Raji (cell line): ENCODE results near the gene FN1.

Experiments
- POLR2A ChIP-seq: IDR thresholded peaks from 2 replicates; pipeline ENCODE4 v1.6.1; 2011; ENCODE audit warnings: low read depth, low read length, control low read depth; ENCODE audit not compliant: insufficient read depth

Gene FN1

DNA sequence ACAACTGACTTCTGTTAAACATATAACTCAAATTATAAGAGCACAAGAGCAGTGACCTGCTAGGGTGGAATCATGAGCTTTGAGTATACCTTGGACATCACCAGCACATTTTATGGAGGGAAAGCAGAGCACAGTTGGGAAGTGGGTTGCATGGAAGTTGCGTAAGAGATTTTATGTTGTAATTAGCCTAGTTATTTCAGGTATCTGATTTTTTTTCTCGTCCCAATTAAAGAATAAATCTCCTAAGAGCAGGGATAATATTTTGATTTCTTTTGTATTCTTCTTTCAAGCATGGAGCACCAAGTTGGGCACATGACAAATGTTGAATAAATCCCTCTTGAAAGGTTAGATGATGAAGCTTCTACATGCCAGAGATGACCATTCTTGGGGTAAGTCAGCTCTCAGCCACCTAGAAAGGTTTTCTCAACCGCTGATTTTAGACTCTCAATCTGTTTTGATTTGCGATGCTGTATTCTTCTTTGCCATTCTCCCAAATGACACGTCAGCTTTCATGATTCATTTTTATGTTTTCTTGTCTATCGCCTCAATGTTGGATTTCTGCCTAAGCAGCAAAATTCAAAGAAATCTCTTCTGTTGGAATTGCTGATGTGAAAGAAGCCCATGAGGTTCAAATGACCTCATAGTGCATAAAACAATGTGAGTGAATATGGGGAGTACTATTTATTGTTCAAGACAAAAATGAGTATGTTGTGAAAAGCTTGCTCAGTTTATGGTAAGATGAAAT lies 15.3 kb upstream of the FN1 start:
- TF ChIP-seq POLR2A, result no peak

DNA sequence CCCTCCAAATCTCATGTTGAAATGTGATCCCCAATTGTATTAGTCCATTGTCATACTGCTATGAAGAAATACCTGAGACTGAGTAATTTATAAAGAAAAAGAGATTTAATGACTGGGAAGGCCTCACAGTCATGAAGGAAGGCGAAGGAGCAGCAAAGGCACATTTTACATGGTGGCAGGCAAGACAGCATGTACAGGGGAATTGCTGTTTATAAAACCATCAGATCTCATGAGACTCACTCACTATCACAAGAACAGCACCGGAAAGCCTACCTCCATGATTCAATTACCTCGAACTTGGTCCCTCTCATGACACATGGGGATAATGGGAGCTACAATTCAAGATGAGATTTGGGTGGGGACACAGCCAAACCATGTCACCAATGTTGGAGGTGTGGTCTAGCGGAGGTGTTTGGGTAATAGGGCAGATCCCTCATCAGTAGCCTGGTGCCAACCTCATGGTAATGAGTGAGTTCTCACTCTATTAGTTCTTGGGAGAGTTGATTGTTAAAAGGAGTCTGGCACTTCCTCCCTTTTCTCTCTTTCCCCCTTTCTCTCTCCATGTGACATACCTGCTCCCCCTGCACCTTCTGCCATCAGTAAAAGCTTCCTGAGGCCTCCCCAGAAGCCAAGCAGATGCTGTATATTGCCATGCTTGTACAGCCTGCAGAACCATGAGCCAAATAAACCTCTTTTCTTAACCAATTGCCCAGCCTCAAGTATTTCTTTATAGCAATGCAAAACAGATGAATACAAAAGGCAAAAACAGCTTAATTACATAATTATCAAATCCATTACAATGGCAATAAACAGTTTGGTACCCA lies 14.5 kb upstream of the FN1 start:
- no peak for TF ChIP-seq POLR2A

DNA sequence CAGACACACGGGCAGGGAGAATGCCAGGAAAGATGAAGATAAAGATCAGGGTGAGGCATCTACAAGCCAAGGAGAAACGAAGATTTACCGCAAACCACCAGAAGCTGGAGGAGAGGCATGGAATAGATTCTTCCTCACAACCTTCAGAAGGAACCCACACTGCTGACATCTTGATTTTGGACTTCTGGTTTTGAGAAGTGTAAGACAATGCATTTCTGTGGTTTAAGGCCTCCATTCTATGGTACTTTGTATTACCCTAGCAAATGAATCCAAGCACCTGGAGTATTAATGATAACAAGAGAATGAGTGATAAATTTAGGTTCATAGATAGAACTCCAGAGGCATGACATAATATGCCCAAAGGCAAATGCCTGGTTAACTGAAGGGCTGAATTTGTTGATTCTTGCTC lies 11.8 kb upstream of the FN1 start:
- TF ChIP-seq POLR2A, result no peak

DNA sequence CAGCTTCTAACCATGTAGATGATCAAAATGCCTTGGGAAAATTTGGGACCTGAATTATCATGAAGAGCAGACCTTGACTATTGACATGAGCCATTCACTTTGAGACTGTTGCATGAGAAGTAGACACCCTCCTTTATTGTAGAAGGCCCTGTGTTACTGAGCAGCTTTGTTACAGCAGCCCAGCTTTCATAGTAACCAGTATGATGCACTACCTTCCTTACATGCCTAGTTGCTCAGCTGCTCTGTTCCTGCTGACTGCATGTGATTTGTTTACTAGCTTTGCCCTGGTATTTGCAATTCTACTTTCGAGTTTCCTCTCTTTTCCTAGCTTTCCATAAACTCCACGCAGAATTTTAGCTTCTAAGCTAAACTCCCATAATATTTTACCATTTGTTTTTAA lies 11.2 kb upstream of the FN1 start:
- no peak for TF ChIP-seq POLR2A

DNA sequence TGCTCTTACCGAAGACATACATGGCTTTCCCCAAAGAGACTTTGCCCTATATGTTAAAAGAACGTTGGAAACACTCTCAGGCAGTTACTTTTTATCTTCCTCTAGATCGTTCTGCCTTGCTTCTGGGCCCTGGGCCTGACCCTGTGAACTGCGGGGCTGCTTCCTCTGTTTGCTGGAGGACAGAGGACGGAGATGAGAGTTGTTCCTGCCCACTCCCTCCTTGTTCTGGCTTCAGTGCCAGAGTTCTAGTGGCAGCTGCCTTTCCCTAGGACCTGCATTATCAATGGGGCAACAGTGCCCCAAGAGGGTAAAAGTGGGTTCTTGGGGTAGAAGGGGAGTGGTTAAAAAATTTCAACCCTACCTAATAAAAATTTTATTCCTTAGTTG lies 6.5 kb upstream of the FN1 start:
- TF ChIP-seq POLR2A, result no peak

DNA sequence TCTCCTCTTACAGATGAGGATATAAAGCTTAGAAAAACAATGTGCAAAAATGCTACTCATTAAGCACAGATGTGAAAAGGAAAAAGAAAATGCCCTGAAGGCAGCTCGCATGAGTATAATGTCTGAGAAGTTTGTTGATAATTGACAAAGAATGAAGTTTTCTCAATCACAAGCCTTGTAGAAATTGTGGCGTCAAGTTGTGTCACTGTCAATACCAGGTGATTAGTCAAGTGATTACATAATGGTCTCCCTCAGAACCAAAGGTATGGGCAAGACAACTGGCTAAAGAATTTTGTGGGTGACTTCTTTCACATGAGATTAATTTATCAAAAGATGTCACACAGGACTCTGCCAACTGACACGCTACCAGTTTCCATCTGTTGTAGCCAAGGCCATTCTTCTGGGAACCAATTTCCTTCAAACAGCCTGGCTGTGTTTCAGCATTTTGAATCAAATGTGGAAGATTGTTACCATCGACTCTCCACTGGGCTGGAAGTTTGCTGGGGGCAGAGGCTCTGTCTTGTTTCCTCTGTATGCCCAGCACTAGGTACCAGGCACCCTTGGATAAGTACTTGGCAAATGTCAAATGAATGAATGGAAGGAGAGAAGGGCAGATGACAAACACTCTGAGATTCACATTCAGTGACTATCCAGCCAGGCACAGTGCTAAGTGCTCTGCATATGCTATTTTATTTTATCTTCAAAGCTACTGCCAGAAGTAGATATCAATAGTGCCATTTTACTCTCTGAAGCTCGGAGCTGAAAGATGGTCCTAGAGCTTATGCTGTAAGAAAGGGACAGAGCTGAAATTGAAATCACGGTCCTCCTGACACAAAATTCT lies 5.9 kb upstream of the FN1 start:
- TF ChIP-seq POLR2A, result no peak

DNA sequence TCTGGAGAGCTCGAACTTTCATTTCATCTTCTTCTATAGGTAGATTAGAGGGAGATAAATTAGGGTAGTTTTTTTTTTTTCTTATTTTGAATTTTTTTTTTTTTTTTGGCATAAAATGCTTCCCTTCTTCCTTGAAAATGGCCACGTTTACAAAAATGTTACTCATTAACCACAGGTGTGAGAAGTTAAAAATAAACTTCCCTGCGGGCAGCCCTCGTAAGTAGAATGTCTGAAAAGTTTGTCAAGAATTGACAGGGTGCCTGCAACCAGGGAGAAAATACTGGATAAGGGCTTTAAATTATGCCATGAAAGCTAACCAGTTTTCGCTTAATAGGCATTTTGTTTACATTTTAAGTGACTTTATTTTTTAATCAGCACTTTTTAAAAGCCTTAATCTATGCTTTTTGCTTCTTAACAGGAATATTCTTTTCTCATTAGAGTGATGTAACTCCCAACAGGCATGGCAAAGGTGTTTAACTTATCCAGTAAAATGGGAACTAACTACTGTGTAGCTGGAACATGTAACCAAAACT lies 4.2 kb upstream of the FN1 start:
- TF ChIP-seq POLR2A, result no peak

DNA sequence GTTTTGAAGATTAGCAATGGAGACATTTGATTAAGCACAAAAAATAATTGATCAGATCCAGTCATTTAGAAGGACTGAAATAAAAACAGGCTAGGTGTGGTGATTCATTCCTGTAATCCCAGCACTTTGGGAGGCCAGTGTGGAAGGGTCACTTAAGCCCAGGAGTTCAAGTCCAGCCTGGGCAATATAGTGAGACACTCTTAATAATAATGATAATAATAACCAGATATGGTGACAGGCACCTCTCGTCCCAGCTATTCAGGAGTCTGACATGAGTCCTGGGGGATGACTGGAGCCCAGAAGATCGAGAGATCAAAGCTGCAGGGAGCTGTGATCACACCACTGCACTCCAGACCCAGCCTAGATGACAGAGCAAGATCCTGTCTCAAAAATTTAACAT lies 3.5 kb upstream of the FN1 start:
- no peak for TF ChIP-seq POLR2A

DNA sequence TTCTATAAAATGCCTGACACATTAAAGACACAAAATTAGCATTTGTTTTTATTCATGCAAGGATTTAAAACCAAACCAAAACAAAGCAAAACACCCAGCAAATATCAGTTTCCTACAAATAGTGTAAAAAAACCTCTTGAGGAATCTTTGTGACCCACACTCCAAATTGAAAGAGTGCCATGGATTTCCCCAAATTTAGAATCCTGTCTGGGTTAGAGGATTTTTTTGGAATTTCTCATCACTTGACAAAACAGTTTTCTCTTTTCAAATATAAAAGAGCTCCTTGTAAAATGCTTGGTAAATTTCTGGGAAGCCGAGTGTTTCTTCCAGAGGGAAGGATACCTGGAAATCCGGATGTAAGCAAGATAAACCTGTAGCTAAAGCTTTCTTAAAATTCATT lies 1.7 kb upstream of the FN1 start:
- no peak for TF ChIP-seq POLR2A

DNA sequence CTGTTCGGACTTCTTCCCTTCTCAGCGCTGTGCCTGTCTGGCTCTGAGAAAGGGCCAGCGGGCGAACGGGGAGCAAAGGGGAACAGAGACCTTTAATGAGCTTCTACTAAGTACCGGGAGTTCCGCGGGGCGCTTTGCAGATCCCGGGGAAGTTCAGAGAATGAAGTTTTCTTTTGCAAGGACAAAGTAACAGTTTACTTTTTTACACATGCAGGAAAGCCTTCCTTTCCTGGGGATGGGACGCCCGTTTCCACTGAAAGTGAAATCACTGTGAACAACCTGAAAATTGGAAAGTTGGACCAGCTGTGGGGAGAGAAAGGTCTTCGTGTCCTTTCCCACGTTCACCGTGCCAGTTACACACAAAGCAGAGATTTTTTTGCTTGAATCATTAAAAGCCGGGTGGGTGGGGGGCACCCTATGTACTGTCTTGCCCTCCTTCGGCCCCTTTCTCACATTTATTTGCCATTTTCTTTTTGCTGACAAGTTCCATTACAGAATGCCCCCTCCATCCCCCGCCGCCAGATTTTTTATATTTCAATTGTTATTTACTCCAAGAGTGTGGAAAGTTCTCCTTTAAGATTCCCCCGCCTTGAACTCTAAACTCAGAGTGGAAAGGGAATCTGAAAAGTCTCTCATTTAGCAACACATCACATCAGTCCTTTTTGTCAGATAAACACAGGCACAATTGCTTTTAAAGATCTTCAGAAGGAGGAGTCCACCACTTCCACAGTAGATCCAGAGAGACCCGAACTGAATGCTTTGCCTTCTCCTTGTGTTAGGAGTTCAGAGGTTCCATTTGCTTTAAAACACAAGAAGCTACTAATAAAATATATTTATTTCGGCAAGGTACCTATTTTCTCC lies 1.1 kb upstream of the FN1 start:
- no peak for TF ChIP-seq POLR2A

DNA sequence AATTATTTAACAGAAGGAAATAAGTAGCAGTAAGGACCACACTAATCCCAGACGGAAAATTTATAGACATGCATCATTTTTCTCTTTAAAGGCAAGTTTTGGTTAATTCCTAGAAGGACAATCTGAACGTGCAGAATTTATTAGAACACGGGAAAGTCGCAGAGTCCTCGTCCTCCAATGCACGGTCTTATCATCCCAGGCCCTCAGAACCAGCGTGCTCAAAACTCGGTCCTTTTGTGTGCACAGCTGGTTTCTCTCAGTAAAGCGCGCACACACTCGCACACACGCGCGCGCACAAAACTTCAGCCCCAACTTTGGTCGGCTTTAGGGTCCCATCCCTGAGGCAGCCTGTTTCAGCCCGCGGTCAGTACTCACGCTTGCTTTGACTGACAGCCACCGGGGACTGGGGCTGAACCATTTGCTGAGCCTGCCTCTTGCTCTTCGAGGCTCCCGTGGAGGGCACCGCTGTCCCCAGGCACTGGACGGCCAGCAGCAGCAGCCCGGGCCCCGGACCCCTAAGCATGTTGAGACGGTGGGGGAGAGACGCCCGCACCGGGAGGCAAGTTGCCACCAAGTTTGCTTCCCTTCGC lies 493 bp downstream of the FN1 start:
- no peak for TF ChIP-seq POLR2A

DNA sequence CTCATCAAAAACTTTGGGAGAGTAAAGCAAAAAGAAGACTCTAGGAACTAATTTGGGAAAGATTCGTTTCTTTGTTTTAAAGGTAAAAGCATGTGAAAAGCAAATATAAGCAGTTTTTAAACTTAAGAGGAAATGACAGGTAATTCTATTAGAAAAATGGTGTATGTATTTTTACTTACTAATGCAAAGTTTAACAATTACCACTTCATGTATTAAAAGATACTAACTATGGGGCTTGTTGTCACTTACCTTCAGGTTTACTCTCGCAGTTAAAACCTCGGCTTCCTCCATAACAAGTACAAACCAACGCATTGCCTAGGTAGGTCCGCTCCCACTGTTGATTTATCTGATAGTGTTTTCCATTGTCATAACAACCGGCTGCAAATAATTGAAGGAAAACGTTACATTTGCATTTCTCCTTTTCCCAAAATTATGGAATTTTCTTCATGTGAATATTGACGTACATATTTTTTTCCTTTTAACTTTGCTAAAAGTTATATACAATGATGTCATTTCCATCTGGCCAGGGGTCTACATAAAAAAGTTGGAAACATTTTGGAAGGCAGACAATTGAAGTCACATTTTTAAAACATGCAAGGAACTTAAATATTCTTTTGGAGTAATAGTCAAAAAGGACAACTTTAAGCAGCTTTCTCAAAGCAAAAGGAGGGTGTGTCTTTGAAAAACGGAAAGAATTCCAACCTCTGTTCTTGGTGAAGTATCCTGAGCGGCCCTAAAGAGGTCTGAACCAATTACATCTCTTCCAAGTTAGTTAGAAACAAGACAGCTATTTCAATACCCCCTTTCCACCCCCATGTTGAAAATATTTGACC lies 1.2 kb downstream of the FN1 start:
- TF ChIP-seq POLR2A, result no peak

DNA sequence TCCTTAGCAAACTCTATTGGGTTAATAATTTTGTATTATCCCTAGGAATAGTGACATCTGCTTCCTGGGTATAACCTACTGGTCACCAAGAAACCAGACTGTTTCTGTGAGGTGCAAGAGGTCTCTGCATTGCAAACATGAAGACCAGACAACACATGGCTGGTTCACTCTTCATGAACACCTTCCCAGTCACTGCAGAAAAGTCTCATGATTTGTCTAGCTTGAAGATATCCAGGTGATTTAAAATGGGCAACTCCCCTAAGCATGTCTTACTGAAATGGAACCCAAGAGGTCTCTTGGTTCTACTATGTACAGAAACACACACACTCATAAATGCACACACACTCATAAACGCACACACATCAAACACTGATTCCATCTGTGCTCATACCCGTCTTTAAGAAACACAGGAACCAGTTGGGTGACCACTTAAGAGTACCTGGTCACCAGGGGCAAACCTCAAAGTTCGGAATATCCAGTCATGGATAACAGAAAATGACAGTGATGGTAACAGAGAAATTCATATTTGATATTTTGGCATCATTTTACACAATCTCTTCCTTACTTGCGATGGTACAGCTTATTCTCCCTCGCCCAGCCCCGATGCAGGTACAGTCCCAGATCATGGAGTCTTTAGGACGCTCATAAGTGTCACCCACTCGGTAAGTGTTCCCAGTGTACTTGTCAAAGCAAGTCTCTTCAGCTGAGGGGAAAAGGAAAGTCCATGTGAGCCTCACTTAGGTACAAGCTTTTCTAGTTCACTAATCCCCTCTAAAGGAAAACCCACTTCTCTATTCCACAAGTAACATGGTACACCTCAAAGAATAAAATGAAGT lies 2.9 kb downstream of the FN1 start:
- TF ChIP-seq POLR2A, result no peak
